ENCODE data around the gene ANAPC1.
"Not testable (repeated sequence)": the region's sequence is repeated elsewhere in the genome, so short reads cannot be mapped to it uniquely, and the experiment has no call there.

Gene ANAPC1

DNA sequence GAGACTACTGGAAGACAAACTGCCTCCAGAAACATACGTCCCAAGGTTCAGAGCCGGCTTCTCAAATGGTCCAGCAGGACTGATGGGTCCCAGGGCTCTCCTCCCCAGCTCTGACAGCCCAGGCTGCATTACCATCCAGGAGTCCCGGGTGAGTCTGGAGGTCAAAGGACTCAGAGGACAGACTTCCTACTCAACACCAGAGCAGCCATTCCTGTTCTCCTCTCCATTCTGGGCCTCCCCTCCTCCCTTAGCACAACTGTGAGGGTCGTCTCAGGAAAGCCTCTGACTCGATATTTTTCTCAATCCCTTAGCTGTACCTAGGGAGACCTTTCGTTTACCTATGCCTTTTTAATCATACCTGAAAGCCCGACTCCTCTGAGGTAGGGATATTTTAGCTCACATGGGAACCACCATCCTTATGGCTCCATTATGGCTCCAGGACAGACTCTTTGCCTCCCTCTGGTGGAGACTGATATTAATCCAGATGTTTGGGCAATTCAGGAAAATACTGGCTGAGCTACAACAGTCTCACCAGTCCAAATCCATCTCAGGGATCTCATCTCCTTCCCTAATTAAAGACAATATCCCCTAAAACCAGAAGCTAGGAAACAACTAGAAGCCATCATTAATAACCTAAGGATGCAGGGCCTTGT, 70.9 kb downstream of the ANAPC1 start:
- not testable (repeated sequence) for DNase-seq (ENCODE audit: low spot score)

DNA sequence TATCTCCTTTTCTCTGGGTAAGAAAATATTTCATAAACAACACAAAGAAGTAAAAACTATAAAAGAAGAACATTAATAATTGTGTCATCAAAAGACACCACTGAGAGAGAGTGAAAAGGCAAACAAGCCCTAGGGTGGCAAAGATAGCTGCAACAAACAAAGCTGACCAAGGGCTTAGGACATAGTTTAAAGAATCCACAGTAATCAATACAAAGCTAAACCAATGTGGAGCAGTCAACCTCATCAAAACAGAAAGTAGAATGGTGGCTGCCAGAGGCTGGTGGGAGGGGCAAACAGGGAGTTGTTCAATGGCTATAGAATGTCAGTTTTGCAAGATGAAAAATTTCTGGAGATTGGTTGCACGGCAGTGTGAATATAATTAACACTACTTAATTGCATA, 93.4 kb downstream of the ANAPC1 start:
- DNase-seq (ENCODE audit: low spot score): not testable (repeated sequence)

DNA sequence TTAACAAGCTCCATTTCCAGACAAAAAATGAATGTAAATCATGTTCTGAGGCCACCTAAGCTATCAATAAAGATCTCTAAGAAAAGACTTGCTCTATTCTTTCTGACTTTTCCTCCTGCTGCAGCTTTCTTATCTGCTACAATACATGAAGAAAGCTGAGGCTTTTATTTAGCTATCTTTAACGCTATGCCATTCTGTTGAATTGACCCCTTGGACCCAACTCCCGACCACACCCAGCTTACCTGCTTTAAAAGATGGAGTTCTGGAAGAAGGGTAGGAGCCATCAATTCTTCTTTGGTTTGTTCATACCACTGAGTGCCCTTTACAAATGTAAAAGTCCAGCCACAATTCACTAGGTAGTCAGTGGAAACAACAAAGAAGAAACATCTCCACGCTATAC, 99.9 kb downstream of the ANAPC1 start:
- not testable (repeated sequence) for DNase-seq (ENCODE audit: low spot score)

DNA sequence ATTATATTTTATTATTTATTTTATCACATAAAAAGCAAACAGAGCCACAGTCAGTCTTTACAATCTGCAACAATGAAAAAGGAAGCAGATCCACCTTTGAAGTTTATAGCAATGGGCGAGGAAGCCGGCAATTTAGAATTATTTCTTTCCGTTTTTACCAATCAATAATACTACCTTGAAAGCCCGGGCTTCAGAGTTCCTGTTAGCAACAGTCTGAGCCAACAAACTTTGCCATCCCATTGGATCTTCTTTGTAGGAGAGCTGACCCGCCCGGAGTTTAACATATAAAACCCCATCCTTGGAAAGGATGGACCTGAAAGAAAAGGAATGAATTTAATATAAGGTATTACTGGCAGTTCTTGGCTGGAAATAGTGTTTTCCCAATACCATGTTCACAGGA, 101.8 kb downstream of the ANAPC1 start:
- DNase-seq (ENCODE audit: low spot score): not testable (repeated sequence)

DNA sequence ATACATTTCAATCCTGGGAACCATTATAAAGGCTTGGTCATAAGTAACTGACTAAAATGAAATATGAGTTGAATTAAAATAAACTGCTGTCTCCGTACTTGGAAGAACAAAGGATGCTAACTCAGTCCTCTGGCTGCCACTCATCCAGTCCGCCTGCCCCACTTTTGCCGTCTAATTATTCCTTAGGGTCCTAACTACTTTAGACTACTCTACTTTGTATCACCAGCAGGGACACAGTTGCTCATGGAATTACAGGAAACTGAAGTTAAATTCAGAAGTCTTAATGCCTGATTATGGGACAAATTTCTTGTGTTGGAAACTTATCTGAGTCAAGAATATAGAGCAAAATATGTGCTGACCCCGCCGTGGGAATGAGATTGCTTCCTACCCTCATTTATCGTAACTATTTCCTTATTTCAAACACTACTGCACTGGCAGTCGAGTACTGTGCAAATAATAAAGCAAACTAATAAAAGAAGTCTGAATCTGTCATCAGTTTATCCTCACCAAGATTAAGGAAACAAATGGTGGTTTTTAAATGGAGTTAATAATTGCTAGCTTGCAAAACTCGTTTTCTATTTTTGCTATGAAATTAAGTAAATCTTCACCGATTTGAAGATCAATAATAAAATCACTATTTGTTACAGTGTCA, 102.4 kb downstream of the ANAPC1 start:
- DNase-seq (ENCODE audit: low spot score): not testable (repeated sequence)

DNA sequence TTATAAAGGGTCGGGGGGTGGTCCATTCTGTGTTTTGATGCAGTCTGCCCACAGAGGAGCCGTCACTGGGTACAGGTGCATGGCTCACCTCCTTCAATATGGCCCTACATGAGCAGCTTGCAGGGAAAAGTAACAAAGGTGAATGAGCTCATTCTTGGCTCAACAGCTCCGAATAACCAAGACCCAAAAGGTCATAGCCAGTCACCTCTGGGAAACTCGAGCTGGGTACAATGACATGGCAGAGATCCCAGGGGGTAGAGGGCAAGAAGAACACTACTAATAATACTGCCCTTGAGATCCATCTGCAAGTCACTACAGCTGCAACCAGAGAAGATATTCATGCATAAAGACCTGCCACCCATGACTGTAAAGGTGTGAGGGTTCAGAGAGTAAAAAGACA, 106.8 kb downstream of the ANAPC1 start:
- DNase-seq (ENCODE audit: low spot score): not testable (repeated sequence)

DNA sequence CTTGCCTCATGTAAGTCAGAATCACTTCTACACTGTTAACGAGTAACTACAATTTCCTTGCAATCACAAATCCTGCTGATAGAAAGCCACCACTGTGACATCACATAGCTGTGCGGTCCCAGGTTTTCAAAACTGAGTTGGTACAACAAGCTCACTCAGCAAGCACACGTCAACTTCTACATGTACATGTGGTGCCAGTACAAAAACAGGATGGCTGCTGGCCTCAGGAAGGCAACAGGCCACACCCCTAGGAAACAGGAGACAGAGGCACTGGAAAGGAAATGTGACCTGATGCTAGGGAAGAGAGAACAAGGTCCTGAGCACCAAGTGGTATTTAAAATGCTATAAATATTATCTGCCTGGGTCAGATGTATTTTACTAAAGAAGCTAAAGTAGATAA, 107.7 kb downstream of the ANAPC1 start:
- DNase-seq (ENCODE audit: low spot score): not testable (repeated sequence)

DNA sequence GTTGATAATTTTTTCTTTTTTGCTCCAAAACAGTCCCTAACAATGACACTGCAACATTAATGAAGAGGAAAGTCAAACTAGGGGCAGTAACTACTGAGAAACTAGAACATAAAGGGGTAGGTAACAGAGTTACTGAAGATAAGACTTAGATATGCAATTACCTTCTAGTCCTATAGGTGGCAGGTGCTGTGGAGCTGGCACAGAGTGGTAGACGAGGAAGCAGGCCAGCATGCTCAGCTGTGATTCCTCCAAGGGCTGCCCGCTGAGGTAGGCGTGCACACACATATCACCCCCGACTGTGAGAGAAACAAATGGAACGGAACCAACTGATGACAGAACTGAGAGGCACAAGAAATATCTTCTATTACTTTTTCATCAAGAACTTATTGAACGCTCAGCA, 111.8 kb downstream of the ANAPC1 start:
- not testable (repeated sequence) for DNase-seq (ENCODE audit: low spot score)

DNA sequence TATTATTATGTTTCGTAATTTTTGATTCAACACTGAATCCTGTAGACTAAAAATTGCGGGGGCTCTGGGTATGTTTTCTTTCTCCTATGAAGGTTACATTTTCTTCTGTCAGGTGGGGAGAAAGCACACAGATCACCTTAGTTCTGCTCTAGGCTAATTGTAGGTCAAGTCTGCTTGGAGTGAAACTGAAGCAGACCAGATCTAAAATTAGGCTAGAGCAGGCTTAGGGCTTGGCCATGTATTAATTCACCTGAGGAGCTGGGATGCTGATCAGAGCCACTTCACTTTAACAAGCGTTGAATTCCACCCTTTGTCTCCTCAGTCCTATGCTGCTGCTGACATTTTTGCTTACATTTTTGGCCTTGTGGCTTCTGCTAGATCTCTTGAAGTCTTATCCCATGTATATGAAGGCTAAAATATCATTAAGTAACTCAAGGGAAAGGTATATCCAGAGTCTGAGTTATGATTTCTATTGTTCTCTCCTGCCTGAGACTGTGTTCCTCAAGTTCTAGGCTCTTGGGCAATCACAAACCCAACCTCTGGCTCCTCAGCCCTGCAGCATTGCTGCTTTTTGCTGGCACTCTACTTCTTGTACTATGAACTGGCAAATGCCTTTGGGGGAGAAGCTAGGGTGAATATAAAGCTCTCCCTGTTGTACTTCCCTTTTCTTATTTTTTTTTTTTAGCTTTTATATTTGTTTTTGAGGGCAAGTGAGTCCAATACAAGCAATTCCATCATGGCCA, 112.9 kb downstream of the ANAPC1 start:
- DNase-seq (ENCODE audit: low spot score): not testable (repeated sequence)

DNA sequence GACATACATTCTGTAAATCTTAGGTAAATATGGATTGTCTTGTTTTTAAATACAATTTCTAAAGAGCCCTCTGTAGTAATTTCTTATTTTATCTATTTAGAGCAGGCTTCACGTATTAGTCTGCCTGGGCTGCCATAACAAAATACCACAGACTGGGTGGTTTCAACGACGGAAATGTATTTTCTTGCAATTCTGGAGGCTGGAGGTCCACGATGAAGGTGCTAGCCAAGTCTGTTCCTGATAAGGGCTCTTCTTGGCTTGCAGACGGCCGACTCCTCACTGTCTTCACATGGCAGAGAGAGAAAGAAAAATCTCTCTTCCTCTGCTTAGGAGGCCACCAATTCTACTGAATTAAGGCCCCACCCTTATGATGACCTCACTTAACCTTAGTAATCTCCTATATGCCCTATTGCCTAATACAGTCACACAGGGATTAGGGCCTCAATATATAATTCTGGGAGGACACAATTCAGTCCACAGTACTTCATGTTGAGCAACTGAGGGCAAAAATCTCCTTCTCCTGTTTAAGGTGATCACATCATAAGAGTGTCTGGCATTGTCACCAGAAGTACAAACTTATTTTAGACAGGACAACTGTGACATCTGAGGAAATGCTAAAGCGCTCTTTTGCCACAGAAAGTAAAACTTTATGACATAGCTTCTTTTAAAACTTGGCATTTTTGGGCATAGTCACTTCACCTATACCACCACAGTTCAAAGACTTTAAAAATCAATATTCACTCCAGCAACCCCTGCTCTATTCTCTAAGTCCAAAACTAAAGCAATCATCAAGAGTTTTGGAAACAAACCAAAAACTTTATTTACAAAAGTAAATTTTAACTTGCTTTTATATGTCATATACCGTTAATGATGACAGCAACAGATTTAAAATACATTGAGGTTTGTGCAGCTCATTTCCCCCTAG, 115.5 kb downstream of the ANAPC1 start:
- not testable (repeated sequence) for DNase-seq (ENCODE audit: low spot score)

DNA sequence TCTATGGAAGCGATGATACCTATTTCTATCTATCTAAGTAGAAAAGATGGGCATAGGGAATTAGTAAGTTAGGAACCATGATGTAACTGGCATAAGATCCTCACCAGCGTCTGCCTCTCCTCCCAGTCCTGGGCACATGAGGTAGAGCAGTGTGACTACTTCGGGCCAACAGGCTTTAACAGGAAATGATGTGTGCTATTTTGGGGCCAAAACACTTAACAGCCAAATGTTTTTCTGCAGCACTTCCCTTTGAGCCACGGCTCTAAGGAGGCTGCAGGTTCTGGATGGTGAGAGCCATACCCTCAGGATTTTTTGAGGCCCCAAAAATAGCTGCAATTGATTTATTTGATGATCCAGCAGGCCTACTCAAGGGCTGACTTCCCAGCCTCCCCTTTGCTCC, 116.9 kb downstream of the ANAPC1 start:
- not testable (repeated sequence) for DNase-seq (ENCODE audit: low spot score)

DNA sequence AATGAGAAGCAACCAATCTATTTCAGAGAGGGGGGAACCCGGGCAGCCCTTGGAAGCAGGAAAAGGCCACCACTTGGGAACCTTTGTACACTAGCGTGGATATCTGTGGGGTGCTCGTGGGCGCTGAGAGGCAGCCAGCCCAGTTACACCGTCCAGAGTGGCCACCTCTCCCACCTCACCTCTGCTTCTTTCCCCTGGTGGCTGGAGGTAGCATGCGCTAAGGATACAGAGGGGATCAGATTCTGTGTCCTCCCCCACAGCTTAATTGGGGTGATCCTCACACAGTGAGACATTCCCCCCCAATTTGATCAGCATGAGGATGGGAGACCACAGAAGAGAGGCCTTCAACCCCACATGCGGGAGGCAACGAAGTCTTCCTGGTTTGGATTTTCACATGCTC, 117.7 kb downstream of the ANAPC1 start:
- not testable (repeated sequence) for DNase-seq (ENCODE audit: low spot score)

DNA sequence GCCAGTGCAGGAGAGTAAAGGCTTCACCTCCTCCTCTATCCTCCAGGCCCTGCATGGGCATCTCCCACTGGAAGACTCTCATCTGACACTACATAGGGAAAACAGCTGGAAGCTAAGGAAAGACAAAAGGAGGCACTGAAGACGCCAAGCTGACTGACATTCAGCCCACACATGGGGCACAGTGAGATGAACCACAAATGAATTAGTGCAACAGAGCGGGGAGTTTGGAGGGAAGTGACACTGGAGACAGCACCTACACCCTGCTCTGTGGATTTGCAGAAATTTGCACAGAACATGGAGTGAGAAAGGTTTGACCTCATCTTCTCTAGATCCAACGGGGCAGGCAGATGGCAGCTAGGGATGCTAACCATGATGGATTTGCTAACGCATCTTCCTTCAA, 119.8 kb downstream of the ANAPC1 start:
- not testable (repeated sequence) for DNase-seq (ENCODE audit: low spot score)

DNA sequence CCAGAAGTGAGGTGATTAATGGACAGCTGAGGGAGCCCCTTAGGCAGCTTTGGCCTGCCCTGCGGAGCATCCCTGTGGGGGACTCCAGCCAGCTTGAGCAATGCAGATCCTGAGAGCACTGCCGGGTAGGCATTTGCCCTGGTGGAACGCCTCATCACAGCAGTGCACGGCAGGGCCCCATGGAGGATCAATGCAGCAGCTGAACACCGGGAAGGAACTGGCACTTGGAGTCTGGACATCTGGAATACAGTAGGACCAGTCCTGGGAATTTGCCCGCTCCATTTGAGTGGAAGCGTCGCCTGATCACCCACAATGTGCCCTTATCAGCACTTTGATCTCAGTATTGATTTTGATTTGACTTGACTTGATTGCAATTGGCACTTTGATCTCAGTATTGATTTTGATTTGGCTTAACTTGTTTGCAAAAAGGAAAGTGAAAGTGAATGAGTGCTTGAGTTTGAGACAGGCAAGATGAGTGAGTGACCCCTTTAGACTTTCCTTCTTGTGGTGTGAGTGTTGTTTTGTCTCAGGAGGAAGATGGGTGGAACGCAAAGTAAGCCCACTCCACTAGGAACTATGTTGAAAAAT, 123.2 kb downstream of the ANAPC1 start:
- not testable (repeated sequence) for DNase-seq (ENCODE audit: low spot score)

DNA sequence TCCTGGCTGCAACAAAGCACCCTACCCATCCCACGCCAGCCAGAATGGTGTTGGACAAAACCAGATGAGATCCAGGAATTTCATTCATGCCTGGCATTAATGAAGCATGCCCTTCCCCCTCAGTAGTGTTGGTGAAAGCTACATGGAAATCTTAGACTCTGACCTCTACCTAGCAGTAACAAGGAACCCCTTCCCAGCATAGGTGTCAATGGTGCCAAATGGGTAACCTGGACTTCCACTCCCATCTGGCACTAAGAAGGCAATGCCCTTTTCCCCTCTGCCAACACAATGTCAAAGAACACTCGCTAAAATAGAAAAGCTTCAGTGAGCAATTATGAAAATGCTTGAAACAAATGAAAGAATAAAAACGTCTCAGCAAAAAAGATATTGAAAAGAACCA, 131.5 kb downstream of the ANAPC1 start:
- DNase-seq (ENCODE audit: low spot score): not testable (repeated sequence)

DNA sequence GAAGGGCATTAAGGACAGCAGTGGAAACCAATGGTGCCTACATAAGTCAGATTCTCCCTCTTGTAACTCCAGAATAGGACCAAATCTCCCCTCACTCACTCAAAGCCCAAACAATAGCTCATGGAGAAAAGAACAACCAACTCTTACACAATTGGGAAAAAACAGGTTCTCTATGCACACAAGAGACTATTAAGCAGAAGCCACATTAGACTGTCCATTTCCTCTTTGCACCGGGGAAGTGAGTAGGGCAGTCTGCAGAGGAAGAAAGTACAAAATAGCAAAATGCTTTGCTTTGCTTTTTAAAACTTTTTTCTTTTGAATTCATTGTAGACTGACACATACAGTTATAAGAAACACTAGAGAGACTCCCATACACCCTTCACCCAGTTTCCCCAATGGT, 133.4 kb downstream of the ANAPC1 start:
- DNase-seq (ENCODE audit: low spot score): not testable (repeated sequence)

DNA sequence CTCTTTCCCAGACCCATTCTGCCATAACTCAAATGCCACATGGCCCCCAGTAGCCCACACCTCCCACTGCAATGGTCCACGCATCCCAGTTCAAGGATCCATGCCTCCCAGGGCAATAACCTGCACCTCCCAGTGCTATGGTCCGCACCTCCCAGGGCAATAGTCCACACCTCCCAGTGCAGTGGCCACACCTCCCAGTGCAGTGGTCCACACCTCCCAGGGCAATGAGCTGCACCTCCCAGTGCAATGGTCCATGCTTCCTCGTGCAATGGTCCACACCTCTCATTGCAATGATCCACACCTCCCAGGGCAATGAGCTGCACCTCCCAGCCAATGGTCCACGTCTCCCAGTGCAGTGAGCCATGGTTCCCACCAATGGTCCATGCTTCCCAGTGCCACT, 135.6 kb downstream of the ANAPC1 start:
- DNase-seq (ENCODE audit: low spot score): not testable (repeated sequence)

DNA sequence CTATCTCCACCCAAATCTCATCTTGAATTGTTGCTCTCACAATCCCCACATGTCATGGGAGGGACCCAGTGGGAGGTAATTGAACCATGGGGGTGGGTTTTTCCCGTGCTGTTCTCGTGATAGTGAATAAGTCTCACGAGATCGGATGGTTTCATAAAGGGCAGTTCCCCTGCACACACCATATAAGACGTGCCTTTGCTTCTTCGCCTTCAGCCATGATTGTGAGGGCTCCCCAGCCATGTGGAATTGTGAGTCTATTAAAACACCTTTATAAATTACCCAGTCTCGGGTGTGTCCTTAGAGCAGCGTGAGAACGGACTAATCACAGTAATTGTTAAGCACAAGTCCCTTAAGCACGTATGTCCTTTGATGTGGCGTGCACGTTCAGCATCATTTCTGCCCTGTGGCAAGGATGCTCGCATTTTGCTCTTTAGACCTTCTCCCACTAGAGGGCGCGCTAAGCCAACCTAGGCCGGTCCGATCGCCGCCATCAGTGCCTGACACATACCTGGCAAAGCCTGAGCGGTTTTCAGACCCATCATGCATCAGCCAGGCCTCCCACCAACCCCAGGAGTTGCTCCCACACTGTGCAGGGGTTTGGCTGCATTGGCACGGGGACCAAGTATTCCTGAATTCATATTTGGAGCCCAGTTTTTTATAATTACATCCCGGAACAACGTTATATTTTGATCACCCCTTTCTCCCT, 136.4 kb downstream of the ANAPC1 start:
- DNase-seq (ENCODE audit: low spot score): not testable (repeated sequence)

DNA sequence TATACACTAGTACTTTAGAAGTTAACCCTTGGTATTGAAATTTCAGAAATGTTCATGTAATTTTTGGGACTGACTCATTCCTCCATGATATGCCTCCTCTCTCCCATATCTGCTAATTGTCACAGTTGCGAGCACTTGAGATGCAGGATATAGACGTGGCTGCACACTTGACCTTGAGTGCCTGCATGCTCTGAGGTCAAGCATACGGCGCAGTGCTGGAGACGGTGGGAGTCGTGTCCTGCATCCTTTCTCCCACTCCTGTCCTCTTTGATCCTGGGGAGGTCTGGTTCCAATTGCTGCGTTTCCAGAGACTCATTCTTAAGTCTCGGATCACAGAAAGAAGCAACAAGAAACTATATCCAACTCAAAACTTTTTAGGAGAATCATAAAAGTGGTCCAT, 139.2 kb downstream of the ANAPC1 start:
- not testable (repeated sequence) for DNase-seq (ENCODE audit: low spot score)

DNA sequence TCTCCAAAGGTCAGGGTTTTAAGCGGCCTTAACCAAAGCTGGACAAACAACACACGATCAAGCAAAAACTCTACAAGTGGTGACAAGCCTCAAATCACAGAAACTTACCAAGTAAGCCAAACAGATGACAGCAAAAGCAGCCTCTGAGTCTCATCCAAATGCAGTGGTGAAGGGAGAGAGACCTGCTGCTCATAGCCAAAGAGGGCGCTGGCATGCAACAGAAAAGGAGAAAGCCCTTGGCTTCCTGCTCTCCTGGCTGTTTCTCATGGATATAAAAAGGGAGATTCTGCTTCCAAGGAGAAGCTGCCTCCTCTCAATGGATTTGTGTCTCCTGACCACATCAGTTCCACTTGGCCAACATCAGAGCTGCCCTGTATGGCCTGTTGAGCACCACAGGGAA, 142.5 kb downstream of the ANAPC1 start:
- DNase-seq (ENCODE audit: low spot score): not testable (repeated sequence)

Data from HuH-7 (cell line).